Kidney (tissue), 14 donors: ENCODE results near the gene VSTM4. TPM values are rescaled to one million over a fixed set of nuclear protein-coding genes. Genes with fewer than 3 reads are reported as not detected.

Experiments used
- DNase-seq, 5 donors: peaks; one replicate each; pipeline ENCODE4 v3.0.0-alpha.2; 2013 to 2020
- FAIRE-seq: peaks from 2 replicates; lab custom pipeline; 2012; peaks lifted over from hg19 to GRCh38; lab: Jason Lieb, UNC
- H3K27ac ChIP-seq, 2 donors: one replicate each; pipeline ENCODE4 v1.7.0; 2013; ENCODE audit warnings: low read depth in 2 of 2, low read length in 2 of 2, inconsistent platforms in 1 of 2
- H3K27me3 ChIP-seq: one replicate; pipeline ENCODE4 v1.7.1; 2013; ENCODE audit warnings: low read length, inconsistent platforms; ENCODE audit not compliant: control insufficient read depth, insufficient read depth
- H3K36me3 ChIP-seq, 3 donors: one replicate each; pipeline versions ENCODE4 v1.7.0 to v1.7.1; 2013; ENCODE audit warnings: low read length in 3 of 3, control low read depth in 1 of 3, inconsistent platforms in 1 of 3; ENCODE audit not compliant: insufficient read depth in 3 of 3, control insufficient read depth in 2 of 3
- H3K4me1 ChIP-seq, 3 donors: one replicate each; pipeline versions ENCODE4 v1.7.0 to v1.7.1; 2013; ENCODE audit warnings: low read length in 3 of 3, inconsistent platforms in 1 of 3, low read depth in 1 of 3; ENCODE audit not compliant: control insufficient read depth in 2 of 3, insufficient read depth in 2 of 3
- H3K4me3 ChIP-seq, 3 donors: one replicate each; pipeline versions ENCODE4 v1.7.0 to v1.8.1; 2013; ENCODE audit warnings: low read length in 3 of 3, control low read depth in 1 of 3, inconsistent platforms in 1 of 3
- H3K9ac ChIP-seq, 3 donors: one replicate each; pipeline versions ENCODE4 v1.7.0 to v1.7.1; 2013; ENCODE audit warnings: low read length in 3 of 3, control low read depth in 1 of 3, inconsistent platforms in 1 of 3
- H3K9me3 ChIP-seq, 3 donors: one replicate each; pipeline versions ENCODE4 v1.7.0 to v1.7.1; 2013; ENCODE audit warnings: low read length in 3 of 3, control low read depth in 1 of 3, inconsistent platforms in 1 of 3; ENCODE audit not compliant: control insufficient read depth in 2 of 3, insufficient read depth in 1 of 3
- intact Hi-C: fragments of 100-400 bp; cut with DNase I; formaldehyde crosslinking; loops from one replicate; pipeline ENCODE4 v1.11.1; 2022
- polyA plus RNA-seq: library from polyadenylated mRNA; stranded (reverse); fragments of 350-450 nt; fragmentation: Illumina TruSeq; extraction: RNeasy Lipid Tissue Mini Kit (QIAGEN cat#74804); gene quantifications from one replicate; pipeline ENCODE4 v1.2.3, GENCODE V29; 2014; ENCODE audit warnings: low read depth, low replicate concordance; ENCODE audit not compliant: insufficient read depth
- total RNA-seq: library from RNA; stranded (reverse); fragmentation: NEBNext Ultra II Directional; extraction: Animal tissue kit (Norgen Biotek cat#: 25700); gene quantifications from one replicate; pipeline ENCODE4 v1.2.1, GENCODE V29; 2021
- TF ChIP-seq, protein P1 (sequence below): IDR thresholded peaks from 3 replicates; pipeline ENCODE4 v1.5.1; 2012; ENCODE audit warnings: mild to moderate bottlenecking, moderate library complexity, borderline replicate concordance; ENCODE audit not compliant: insufficient read depth; ENCODE audit errors: extremely low read depth
- donor health status: control.
- donor health status: control.
- donor health status: control.
- donor health status: control.
- donor health status: control.
- donor health status: DM: yes; HTN: yes; CAD: no.
- donor health status: Normal renal cell carcinoma (clear cell type).

The VSTM4 gene
- total and polyA plus RNA-seq, 2 donors from 2014 or later, result 7.4 to 8.5 TPM

- H3K27ac ChIP-seq, result no peak overlapping the region
- no peak for FAIRE-seq
- H3K4me1 ChIP-seq, result peaks cover 0 to 19% (median 9%) of the 10 kb centered on the region in 3 donors
These were observed 35.8 kb downstream of the VSTM4 start for GRCh38 chr10:49079499-49079898.

GRCh38 chr10:49079072-49079471 is 36.2 kb downstream of the VSTM4 start:
- FAIRE-seq (no peak), DNase-seq (no peak)
- no peak overlapping the region for H3K9ac ChIP-seq
- no peak overlapping the region for H3K4me3 ChIP-seq
- H3K36me3 ChIP-seq, result peaks cover 0 to 11% (median 4%) of the 10 kb centered on the region in 3 donors
- peaks cover 0 to 19% (median 9%) of the 10 kb centered on the region in 3 donors for H3K4me1 ChIP-seq
- TF ChIP-seq, protein P1, sequence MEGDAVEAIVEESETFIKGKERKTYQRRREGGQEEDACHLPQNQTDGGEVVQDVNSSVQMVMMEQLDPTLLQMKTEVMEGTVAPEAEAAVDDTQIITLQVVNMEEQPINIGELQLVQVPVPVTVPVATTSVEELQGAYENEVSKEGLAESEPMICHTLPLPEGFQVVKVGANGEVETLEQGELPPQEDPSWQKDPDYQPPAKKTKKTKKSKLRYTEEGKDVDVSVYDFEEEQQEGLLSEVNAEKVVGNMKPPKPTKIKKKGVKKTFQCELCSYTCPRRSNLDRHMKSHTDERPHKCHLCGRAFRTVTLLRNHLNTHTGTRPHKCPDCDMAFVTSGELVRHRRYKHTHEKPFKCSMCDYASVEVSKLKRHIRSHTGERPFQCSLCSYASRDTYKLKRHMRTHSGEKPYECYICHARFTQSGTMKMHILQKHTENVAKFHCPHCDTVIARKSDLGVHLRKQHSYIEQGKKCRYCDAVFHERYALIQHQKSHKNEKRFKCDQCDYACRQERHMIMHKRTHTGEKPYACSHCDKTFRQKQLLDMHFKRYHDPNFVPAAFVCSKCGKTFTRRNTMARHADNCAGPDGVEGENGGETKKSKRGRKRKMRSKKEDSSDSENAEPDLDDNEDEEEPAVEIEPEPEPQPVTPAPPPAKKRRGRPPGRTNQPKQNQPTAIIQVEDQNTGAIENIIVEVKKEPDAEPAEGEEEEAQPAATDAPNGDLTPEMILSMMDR, result no peak
- no peaks in the 10 kb centered on the region for H3K9me3 ChIP-seq
- H3K27ac ChIP-seq, result no peak overlapping the region
- intact Hi-C loops, result no loop called here
- H3K27me3 ChIP-seq, result no peaks in the 10 kb centered on the region

More at GRCh38 chr10:49079499-49079898, 35.8 kb downstream of the VSTM4 start:
- no peaks in the 10 kb centered on the region for H3K9me3 ChIP-seq
- H3K27me3 ChIP-seq, result no peaks in the 10 kb centered on the region
- H3K36me3 ChIP-seq, result peaks cover 0 to 11% (median 4%) of the 10 kb centered on the region in 3 donors
- H3K4me3 ChIP-seq, result no peak overlapping the region
- TF ChIP-seq, protein P1, result no peak
- peak in 1 of 5 donors; percentile 5 for DNase-seq
- intact Hi-C loops, result no loop called here
- H3K9ac ChIP-seq, result no peak overlapping the region

DNA sequence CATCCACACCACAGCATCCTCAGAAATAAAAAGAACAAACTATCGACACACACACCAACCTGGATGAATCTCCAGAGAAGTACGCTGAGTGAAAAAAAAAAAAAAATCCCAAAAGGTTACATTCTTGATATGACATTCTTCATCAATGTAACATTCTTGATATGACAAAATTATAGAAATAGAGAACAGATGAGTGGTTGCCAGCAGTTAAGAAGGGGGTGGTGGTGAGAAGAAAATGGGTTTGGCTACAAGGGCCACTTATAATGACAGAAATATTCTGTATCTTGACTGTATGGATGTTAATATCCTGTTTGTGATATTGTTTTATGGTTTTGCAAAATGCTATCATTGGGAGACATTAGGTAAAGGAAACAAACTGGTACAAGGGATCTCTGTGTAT is 36.9 kb downstream of the VSTM4 start:
- H3K9ac ChIP-seq, result no peak overlapping the region
- no peak overlapping the region for H3K4me3 ChIP-seq
- peaks cover 0 to 12% (median 4%) of the 10 kb centered on the region in 3 donors for H3K36me3 ChIP-seq
- no peak for DNase-seq
- no peaks in the 10 kb centered on the region for H3K9me3 ChIP-seq
- peaks cover 0 to 17% (median 9%) of the 10 kb centered on the region in 3 donors for H3K4me1 ChIP-seq
- intact Hi-C loops, result no loop called here
- H3K27ac ChIP-seq, result no peak overlapping the region
- H3K27me3 ChIP-seq, result no peaks in the 10 kb centered on the region
- TF ChIP-seq, protein P1, result no peak
- no peak for FAIRE-seq
